Activated T-helper 2 cell treated with anti-CD3 and anti-CD28 coated beads, Interferon-gamma antibody, Interleukin-2, Interleukin-4, amounts not matched to agents 10 μg/mL and 5 μg/mL and 100 μg/mL, durations not matched to agents 14 hours and 24 hours and 36 hours (primary cell): ENCODE measurements around the gene KCNMB4. TPM values are rescaled to one million over a fixed set of nuclear protein-coding genes. Genes with fewer than 3 reads are reported as not detected.
"Not testable (repeated sequence)": the region's sequence is repeated elsewhere in the genome, so short reads cannot be mapped to it uniquely, and the experiment has no call there.

Experiments used
- DNase-seq: peaks from one replicate; pipeline ENCODE4 v3.0.0; 2021; ENCODE audit warnings: low spot score
- H3K27ac Mint-ChIP-seq: one replicate; pipeline ENCODE4 v1.8.0; 2021; ENCODE audit warnings: mixed read lengths
- H3K27me3 Mint-ChIP-seq: one replicate; pipeline ENCODE4 v1.8.0; 2021; ENCODE audit warnings: low read depth, mixed read lengths
- H3K36me3 Mint-ChIP-seq: one replicate; pipeline ENCODE4 v1.8.0; 2021; ENCODE audit warnings: low read depth, mixed read lengths
- H3K4me1 Mint-ChIP-seq: one replicate; pipeline ENCODE4 v1.8.0; 2021; ENCODE audit warnings: low read depth, mixed read lengths
- H3K4me3 Mint-ChIP-seq: one replicate; pipeline ENCODE4 v1.8.0; 2021; ENCODE audit warnings: low read depth, mild to moderate bottlenecking, moderate library complexity, mixed read lengths
- H3K9me3 Mint-ChIP-seq: one replicate; pipeline ENCODE4 v1.8.0; 2021; ENCODE audit warnings: mixed read lengths
- intact Hi-C: fragments of 100-400 bp; cut with micrococcal nuclease; formaldehyde crosslinking; loops from one replicate; pipeline ENCODE4 v1.15.1; 2023
- total RNA-seq: library from RNA; stranded (reverse); gene quantifications from 2 replicates; pipeline ENCODE4 v1.2.3, GENCODE V29; 2022

The KCNMB4 gene
- total RNA-seq, 1 donor from 2014 or later: 0.55 TPM

DNA sequence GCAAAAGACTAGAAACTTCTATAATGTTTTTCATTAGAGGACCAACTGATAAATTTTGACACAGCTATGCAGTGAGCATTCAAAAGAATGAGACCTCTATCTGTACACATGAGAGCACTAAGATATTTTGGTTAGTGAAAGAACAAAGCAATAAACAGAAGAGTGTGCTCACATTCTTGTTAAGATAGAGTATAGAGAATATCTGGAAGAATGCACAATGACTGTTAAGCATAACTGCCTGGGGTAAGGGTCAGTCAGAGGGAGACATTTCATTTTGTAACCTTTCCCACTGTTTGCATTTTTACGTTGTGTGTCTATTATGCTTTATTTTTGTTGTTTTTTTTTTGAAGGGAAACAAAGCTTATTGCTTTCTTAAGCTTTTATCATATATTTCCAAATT is 20.7 kb downstream of the KCNMB4 start:
- DNase-seq: no peak
- no peaks in the 10 kb centered on the region for H3K9me3 Mint-ChIP-seq
- no peak overlapping the region for H3K27ac Mint-ChIP-seq
- H3K4me1 Mint-ChIP-seq: no peaks in the 10 kb centered on the region
- peaks cover 2% of the 10 kb centered on the region for H3K27me3 Mint-ChIP-seq
- no peak overlapping the region for H3K4me3 Mint-ChIP-seq
- intact Hi-C loops: no loop called here
- H3K36me3 Mint-ChIP-seq: no peaks in the 10 kb centered on the region

DNA sequence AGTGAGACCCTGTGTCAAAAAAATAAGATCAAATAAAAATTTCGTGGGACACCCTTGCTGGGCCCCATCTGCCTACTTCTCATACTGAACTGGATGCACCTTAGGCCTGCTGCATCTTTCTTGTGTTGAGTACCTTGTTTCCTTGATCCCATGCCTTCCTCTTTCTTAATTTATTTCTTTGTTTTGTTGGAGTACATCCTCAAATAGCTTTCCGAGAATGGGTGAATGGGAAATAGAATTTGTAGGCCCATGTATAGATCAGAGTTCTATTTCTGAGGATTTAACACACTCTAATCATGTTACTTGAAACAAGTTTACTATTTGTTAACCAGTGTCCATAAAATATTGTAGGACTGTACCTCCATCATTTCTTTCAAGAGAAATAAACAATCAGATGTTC is 23.6 kb downstream of the KCNMB4 start:
- H3K27ac Mint-ChIP-seq: no peak overlapping the region
- no peaks in the 10 kb centered on the region for H3K4me1 Mint-ChIP-seq
- intact Hi-C loops: no loop called here
- no peak overlapping the region for H3K4me3 Mint-ChIP-seq
- DNase-seq: no peak
- H3K9me3 Mint-ChIP-seq: no peaks in the 10 kb centered on the region
- peaks cover 2% of the 10 kb centered on the region for H3K27me3 Mint-ChIP-seq
- no peaks in the 10 kb centered on the region for H3K36me3 Mint-ChIP-seq

DNA sequence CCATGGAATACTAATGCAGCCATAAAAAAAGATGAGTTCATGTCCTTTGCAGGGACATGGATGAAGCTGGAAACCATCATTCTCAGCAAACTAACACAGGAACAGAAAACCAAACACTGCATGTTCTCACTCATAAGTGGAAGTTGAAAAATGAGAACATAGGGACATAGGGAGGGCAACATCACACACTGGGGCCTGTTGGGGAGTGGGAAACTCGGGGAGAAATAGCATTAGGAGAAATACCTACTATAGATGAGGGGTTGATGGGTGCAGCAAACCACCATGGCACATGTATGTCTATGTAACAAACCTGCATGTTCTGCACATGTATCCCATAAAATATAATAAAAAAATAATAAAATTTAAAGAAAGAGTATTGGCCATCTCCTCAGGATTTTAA is 26.5 kb downstream of the KCNMB4 start:
- DNase-seq, H3K4me3 Mint-ChIP-seq, H3K4me1 Mint-ChIP-seq, H3K27ac Mint-ChIP-seq, H3K27me3 Mint-ChIP-seq, intact Hi-C loops, H3K36me3 Mint-ChIP-seq, H3K9me3 Mint-ChIP-seq: not testable (repeated sequence)

DNA sequence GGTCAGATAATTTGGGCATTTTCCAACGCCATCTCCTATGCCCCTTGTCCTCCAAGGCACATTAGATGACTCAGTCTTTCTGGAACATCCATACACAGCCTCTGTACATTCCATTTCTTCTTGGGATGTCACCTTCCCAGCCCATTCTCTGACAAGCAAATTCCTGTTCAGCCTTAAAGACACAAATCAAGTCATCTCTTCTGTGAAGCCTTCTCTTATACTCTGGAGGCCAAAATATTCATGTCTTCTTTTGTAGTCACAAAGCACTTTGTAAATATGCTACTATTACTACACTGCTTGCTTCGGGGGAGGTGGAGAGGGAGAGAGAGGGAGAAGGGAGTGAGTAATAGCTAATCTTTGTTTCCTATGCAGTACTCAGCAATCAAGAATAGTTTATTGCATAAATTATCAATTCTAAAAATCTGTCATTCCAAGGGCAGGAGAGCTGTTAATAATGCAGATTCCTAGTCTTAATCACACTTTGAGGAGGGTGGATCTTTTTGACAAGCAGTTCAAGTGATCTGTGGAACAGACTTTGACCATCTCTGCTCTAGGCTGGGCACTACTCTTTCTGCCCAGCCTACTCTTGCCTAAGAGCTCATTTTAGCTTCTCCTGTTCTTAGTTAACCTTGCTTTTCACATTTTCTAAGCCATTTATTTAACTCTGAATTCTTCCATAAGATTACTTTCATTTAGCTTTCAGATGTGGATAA is 27.9 kb downstream of the KCNMB4 start:
- Mint-ChIP-seq H3K27ac (no peak overlapping the region), H3K9me3 (no peaks in the 10 kb centered on the region), H3K4me3 (no peak overlapping the region), H3K27me3 (no peaks in the 10 kb centered on the region), H3K4me1 (no peaks in the 10 kb centered on the region), H3K36me3 (no peaks in the 10 kb centered on the region)
- intact Hi-C loops: no loop called here
- DNase-seq: no peak

DNA sequence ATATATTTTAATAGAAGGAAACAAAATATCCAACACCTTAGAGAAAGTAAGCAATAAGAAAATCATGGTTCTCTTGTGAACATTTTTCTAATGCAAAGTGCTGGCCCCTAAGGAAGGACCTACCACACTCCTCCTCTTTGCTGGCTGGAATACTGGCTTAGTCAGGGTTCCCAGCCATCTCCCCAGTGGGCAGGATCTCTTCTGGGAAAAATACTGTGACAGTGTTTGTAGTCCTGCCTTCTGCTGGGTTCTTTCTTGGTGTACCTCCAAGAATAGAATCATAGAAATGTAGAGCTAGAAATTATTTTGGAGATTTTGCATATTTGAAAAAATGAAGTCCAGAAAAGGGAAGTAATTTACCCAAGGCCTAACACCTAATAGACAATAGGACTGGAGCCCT is 31.9 kb downstream of the KCNMB4 start:
- H3K27me3 Mint-ChIP-seq: no peaks in the 10 kb centered on the region
- DNase-seq: no peak
- intact Hi-C loops: no loop called here
- H3K36me3 Mint-ChIP-seq: no peaks in the 10 kb centered on the region
- H3K9me3 Mint-ChIP-seq: no peaks in the 10 kb centered on the region
- H3K4me3 Mint-ChIP-seq: no peak overlapping the region
- H3K4me1 Mint-ChIP-seq: no peaks in the 10 kb centered on the region
- H3K27ac Mint-ChIP-seq: no peak overlapping the region

DNA sequence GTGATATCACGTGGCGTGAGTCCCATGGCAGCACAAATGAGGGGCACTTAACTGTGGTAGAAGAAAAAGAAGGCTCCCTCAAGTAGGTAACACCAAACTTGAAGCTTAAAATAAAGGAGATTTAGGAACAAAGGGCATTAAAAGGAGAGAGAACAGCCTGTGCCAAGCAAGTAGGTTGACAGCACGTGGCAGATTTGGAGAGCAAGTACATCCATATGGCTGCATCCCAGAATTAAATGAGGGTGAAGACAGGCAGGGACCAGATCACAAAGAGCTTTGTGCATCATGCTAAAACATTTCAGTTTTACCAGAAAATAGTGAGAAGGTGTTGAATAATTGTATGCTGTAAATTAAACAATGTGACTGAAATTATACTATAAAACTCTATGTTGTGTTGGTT is 32.8 kb downstream of the KCNMB4 start:
- Mint-ChIP-seq H3K4me3 (no peak overlapping the region), H3K27ac (no peak overlapping the region), H3K4me1 (no peaks in the 10 kb centered on the region), H3K27me3 (no peaks in the 10 kb centered on the region), H3K36me3 (no peaks in the 10 kb centered on the region), H3K9me3 (no peaks in the 10 kb centered on the region)
- intact Hi-C loops: no loop called here
- no peak for DNase-seq

DNA sequence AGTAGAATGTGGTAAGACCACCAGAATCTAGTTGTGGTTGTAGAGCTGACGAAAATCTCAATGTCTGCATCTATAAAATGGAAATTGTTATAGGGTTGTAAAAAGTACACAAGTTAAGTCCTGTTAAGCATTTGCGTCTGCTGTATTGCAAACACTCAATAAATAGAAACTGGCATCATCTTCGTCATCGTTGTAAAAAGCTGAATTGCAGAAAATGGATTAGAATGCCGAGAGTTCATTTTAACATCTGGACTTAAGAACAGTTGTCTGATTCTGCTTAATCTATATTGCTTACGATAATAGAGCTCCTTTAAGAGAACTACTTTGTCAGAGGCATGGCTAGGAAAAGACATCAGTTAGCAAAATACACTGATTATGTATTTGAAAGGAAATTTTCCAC is 33.2 kb downstream of the KCNMB4 start:
- intact Hi-C loops: no loop called here
- Mint-ChIP-seq H3K4me1 (no peaks in the 10 kb centered on the region), H3K9me3 (no peaks in the 10 kb centered on the region), H3K4me3 (no peak overlapping the region), H3K27me3 (no peaks in the 10 kb centered on the region), H3K36me3 (no peaks in the 10 kb centered on the region), H3K27ac (no peak overlapping the region)
- DNase-seq: no peak

DNA sequence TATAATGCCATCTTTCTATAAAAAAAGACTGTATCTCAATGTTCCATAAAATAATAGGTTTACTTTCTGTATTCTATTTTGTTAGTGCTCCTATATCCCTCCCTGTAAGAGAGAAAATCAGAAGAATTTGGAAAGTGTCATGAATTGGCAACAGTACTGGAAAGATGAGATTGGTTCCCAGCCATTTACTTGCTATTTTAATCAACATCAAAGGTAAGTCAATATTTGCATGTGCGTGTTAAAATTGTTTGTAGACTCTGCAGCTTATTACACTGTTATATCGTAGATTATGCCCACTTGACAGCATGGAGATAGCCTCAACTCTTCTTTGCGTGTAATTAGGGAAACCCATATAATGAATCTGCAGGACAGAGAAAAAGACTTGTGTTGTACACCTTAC is 34.0 kb downstream of the KCNMB4 start:
- Mint-ChIP-seq H3K27me3 (no peaks in the 10 kb centered on the region), H3K4me1 (no peaks in the 10 kb centered on the region), H3K36me3 (no peaks in the 10 kb centered on the region), H3K9me3 (no peaks in the 10 kb centered on the region), H3K27ac (no peak overlapping the region), H3K4me3 (no peak overlapping the region)
- no peak for DNase-seq
- intact Hi-C loops: no loop called here

DNA sequence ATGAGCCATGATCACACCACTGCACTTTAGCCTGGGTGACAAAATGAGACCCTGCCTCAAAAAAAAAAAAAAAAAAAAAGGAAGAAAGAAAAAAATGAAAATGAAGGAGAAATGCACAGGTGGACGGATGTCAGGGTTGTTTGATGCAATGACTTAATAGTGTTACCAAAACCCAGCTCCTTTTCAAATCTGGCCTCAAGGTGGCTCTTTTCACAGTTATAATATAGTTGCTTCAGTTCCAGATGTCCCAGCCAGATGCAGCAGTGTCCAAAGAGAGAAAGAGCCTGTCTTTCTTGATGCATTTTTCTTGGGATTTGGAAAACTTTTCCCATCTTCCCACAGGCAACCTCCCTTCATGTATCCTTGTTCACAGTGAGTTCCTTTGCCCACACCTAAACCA is 36.5 kb downstream of the KCNMB4 start:
- Mint-ChIP-seq H3K9me3 (no peaks in the 10 kb centered on the region), H3K4me1 (no peaks in the 10 kb centered on the region), H3K27ac (no peak overlapping the region), H3K27me3 (no peaks in the 10 kb centered on the region), H3K4me3 (no peak overlapping the region), H3K36me3 (no peaks in the 10 kb centered on the region)
- intact Hi-C loops: no loop called here
- no peak for DNase-seq

DNA sequence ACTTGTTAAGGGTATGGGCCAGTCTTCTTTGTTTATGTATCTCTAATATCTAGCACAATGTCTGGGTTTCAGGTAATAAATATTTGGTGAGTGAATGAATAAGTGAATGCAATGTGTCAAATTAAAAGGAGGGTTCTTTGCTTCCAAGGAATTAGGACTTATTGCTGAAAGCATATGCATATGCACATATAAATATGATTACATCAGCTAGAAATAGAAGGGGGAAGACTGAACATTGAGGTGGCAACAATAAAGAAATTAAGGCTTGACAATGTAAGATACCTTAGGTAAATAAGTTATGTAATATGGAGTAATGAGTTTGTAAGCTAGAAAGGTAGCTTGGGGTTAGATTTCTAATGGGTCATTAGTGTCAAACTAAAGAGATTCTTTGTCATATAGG is 37.7 kb downstream of the KCNMB4 start:
- Mint-ChIP-seq H3K9me3 (no peaks in the 10 kb centered on the region), H3K27ac (no peak overlapping the region), H3K4me1 (no peaks in the 10 kb centered on the region), H3K36me3 (no peaks in the 10 kb centered on the region), H3K27me3 (no peaks in the 10 kb centered on the region), H3K4me3 (no peak overlapping the region)
- no peak for DNase-seq
- intact Hi-C loops: no loop called here

DNA sequence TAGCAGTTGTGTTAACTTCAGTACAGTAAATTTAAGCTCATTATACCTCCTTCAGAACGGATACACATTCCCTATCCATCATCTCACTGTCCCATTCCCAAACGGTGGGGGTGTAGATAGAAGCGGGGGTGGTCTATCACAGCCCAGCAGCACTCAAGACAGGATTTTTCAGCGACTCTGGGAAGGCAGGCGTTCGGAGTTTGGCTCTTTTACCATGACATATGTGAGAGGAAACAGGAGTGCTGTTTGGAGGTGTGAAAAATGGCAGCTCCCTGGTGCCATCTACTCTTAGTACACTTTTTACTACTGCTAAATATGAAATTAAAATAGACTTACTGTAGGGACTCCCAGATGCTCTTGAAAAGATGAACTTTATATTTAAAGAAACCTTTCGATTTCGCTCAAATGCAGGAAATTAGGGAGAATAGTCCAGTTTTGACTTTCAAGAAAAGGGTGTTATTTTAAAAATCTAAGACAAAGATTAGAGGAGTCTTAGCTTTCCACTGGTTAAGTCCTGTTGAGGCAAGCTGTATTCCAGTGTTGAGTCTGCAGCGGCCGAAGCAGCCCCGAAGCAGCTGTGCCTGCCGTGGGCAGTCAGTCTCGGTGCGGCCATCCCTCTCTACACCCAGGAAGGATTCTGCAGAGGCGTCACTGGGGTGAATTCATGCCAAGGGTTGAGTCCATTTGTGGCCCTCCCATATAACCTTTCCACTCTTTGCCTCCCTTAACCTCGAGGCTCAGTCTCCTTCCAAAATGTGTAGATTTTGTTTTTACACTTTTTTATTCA is 42.1 kb downstream of the KCNMB4 start:
- H3K9me3 Mint-ChIP-seq: no peaks in the 10 kb centered on the region
- DNase-seq: no peak
- H3K4me1 Mint-ChIP-seq: no peaks in the 10 kb centered on the region
- intact Hi-C loops: no loop called here
- H3K4me3 Mint-ChIP-seq: no peak overlapping the region
- H3K36me3 Mint-ChIP-seq: no peaks in the 10 kb centered on the region
- no peak overlapping the region for H3K27ac Mint-ChIP-seq
- H3K27me3 Mint-ChIP-seq: no peaks in the 10 kb centered on the region

DNA sequence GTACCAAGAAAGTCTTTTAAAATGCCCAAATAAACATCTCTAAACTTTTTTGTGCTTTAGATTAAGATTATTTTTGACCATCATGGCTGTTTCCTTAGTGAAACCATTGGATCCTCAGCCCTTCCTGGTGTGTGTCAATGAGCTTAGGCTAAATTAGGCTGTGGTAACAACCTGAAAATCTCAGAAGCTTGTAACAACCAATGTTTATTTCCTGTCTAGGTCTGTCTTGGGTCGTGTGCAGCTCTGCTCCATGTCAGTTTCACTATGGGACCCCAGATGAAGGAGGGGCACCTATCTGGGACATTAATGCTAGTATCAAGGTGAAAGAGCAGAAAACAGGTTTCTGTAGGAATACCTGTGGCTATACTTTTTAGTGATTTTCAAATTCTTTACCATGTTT is 49.9 kb downstream of the KCNMB4 start:
- intact Hi-C loops: no loop called here
- H3K27me3 Mint-ChIP-seq: peaks cover 3% of the 10 kb centered on the region
- H3K27ac Mint-ChIP-seq: no peak overlapping the region
- no peak for DNase-seq
- no peaks in the 10 kb centered on the region for H3K9me3 Mint-ChIP-seq
- no peaks in the 10 kb centered on the region for H3K36me3 Mint-ChIP-seq
- H3K4me3 Mint-ChIP-seq: no peak overlapping the region
- H3K4me1 Mint-ChIP-seq: peaks cover 12% of the 10 kb centered on the region

DNA sequence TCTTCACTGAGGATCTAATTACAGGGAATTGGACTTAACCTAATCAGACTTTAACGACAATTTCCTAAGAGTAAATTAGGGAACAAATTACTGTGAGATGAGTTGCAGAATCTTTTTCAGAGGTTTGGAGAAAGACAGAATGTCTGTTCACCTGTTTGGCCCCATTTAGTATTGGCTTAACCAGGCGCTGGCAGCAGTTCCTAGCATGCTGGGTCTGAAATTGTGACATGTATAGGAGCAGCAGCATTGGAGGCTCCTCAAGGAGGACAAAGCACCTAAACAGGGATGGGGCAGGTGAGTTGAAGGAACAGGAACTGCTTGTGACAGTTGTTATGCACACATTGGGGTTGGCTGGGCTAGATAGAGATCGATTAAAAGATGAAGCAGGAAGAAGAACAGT is 51.0 kb downstream of the KCNMB4 start:
- DNase-seq: no peak
- Mint-ChIP-seq H3K36me3 (no peaks in the 10 kb centered on the region), H3K27me3 (peaks cover 3% of the 10 kb centered on the region), H3K9me3 (no peaks in the 10 kb centered on the region), H3K27ac (no peak overlapping the region), H3K4me1 (peaks cover 12% of the 10 kb centered on the region), H3K4me3 (no peak overlapping the region)
- intact Hi-C loops: no loop called here
